Articular chondrocyte of knee joint (primary cell): Measurements from ENCODE around the gene IRGQ. TPM values are rescaled to one million over a fixed set of nuclear protein-coding genes. Genes with fewer than 3 reads are reported as not detected.

ENCODE experiments used
- total RNA-seq: library from RNA; depleted of rRNA; stranded (reverse); fragments of >200 nt; gene quantifications from 2 replicates; pipeline ENCODE4 v1.2.3, GENCODE V29; 2012

IRGQ gene, protein sequence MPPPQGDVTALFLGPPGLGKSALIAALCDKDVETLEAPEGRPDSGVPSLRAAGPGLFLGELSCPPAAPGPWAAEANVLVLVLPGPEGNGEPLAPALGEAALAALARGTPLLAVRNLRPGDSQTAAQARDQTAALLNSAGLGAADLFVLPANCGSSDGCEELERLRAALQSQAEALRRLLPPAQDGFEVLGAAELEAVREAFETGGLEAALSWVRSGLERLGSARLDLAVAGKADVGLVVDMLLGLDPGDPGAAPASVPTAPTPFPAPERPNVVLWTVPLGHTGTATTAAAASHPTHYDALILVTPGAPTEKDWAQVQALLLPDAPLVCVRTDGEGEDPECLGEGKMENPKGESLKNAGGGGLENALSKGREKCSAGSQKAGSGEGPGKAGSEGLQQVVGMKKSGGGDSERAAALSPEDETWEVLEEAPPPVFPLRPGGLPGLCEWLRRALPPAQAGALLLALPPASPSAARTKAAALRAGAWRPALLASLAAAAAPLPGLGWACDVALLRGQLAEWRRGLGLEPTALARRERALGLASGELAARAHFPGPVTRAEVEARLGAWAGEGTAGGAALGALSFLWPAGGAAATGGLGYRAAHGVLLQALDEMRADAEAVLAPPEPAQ
- total RNA-seq: 18.3 and 19.3 TPM in 2 replicates

DNA sequence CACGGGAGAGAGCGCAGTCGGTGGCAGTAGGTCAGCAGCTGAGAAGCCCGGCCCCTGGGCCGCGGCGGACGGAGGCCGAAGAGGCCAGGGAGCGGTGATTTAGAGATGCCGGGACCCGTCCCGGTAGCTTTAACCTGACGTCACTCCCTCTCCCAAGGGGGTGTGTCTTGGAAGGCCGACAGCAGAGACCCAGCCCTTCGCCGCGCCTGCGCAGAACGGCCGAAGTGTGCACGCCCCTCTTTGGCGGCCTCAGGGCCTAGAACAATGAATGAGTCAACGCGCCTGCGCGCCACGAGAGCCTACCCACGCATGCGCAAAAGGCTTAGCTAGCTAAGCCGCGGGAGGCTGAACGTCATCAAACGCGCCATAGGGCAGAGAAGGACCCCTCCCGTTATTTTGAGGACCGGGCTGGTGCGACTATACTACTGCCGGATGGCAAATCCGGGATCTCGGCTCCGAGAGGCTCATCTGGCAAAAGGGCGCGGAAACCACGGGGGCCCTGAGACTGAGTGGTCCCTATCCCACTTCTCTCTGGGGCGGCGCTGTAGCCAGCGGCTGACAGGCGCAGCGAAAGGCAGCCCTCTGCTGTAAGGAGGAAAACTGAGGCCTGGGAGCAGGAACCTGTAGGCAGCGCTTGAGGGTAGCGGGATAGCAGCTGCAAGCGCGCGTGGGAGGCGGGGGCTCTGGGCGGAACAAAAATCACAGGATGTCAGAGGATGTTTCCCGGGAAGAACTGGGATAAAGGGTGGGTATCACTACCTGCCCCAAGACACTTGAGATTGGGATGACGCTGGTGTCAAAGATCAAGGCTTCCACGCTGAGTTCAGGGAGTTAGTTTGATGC is at the start of gene IRGQ, which contains the start of gene ZNF576:
TSS of gene IRGQ (minus strand) at position 136 of the 843 bp plus-strand sequence. CDS start 796 bp downstream, outside the sequence.
TSS of gene ZNF576 (plus strand) at position 597 of the 843 bp plus-strand sequence. CDS start 514 bp downstream, outside the sequence.

DNA sequence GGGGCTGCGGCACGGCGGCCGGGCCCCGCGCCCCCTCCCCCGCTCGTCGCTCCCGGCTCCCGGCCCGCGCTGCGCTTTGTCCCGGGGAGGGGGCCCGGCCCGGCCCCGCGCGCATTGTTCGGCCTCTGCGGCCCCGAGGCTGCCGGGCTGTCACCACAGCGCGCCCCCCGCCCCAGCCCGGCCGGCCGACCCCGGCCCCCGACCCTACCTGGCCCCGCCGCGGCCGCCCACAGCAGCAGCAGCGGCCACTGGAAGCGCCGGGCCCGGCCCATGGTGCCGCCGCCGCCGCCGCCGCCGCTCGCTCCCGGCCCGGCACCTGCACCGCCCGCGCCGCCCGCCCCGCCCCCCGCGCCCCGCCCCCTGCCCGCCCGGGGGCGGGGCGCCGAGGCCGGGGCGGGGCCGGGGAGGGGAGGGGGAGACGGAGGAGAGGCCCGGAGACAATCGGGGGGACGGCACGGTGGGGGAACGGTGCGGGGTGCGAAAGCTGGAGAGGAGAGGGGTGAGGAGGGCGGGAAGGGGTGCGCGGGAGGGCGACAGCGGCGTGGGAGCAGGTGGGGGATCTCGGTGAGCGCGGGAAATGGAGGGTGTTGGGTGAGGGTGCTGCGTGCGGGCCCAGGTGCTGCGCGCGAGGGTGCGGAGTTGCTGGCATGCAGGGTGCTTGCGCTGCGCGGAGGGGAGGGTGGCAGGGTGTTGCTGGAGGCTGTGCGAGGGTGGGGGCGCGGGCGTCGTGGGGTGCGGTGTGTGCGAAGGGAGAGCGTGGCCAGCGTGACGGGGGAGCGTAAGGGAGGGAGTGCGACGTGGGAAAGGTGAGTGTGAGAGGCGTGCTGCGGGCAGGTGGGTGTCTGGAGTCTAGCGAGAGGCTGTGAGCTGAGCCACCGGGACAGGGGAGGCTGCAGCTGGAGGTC is 43.8 kb upstream of the IRGQ start, which contains the start of gene CADM4:
TSS of gene CADM4 (minus strand) at position 332 of the 905 bp plus-strand sequence. CDS start at position 272, 60 bp downstream.

DNA sequence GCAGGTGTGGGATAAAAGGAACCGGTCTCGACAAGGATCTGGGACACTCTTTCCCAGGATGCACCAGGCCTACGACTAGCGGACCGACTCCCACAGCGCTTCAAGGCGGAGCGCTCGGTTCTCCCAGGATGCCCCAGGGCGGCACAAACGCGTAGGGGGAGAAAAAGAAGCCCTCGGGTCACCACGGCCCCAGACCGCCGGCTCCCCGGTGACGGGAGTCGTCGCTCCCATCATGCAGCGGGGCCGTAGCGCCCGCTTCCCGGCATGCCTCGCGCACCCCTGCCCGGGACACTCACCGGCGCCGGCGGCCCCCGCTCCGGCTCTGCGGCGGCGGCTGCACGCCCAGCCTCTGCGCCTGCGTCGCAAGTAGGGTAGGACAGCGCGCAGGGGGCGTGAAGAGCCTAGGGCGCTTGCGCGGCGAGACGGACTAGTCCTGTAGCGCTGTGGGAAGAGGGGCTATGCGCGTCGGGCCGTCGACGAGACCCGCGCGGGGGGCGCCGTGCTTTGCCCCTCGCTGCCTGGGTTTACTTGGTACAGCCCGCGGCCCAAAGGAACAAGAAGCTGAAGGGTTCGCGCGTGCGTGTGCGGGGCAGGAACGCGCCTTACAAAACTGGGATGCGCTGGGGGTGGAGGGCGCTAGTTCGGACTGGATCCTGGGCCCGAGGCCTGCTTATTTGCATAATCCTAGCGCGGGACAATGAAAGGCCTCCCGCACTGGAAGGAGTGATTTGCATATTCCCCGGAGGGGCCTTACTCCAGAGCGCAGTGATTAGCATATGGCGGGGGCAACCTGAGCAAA is 23.5 kb upstream of the IRGQ start, which contains the start of gene ZNF428:
TSS of gene ZNF428 (minus strand) at position 368 of the 799 bp plus-strand sequence. CDS start 5,325 bp downstream, outside the sequence.

DNA sequence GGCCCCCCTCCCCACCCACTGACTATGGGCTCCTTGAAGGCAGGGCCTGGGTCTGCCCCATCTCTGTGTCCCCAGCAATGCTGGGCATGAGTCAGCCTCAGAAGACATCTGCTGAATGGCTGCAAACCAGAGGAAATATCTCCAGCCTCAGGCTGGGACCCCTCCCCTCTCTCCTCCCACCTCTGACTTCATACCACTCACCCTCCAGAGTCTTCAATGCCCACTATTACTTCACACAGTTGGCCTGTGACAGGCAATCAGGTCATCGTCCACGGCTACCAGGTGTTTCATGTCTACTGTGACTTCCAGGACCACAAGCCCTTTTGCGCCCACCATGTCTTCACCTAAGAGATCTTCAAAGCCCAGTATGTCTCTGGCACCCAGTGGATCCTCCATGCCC is 15.9 kb upstream of the IRGQ start, which contains the start of gene SRRM5:
TSS of gene SRRM5 (plus strand) at position 301 of the 400 bp plus-strand sequence. CDS start at position 335, 34 bp downstream.

DNA sequence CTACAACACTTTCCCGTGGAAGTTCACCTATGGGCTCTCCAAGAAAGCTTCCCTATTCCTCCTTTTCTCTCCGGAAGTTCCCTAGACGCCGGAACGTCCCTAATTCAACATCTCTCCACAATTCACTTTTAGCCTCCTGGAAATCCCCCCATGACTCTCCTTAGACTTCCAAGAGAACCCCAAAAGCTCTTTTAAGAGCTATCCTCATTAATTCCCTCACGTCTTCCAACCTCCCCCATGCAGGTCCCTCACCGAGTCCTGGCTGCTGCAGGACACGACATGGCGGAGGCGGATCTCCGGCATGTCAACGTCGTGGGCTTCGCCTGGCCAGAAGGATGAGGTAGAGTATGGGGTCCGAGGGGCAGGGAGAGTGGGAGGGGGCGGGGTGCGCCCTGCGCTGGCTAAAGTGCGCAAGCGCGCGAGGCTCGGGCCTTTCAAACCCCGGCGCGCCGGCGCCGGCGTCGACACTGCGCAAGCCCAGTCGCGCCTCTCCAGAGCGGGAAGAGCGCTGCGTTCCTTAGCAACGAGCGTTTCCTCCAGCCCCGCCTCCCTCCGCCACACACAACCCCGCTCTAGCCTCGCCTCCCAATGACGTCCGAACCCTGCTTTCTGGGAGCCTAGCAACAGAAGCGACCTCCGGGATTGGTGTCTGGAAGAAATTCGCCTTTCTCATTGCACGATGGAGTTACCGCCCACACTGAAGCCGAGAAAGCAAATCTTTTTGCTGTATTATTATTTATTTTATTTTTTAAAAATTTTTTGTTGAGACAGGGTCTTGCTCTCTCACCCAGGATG is 20.6 kb downstream of the IRGQ start, which contains the start of the genes PINLYP and XRCC1:
TSS of gene PINLYP (plus strand) at position 646 of the 795 bp plus-strand sequence. CDS start 1,391 bp downstream, outside the sequence.
TSS of gene XRCC1 (minus strand) at position 372 of the 795 bp plus-strand sequence. CDS start at position 303, 69 bp downstream.

Other genes with a start within 250 kb of the IRGQ start
- gene CD177, start 242.4 kb downstream of the IRGQ start, total RNA-seq: 0.11 TPM in 1 of 2 replicates, not detected in the other
- not detected in 2 replicates for gene TEX101, start 181.2 kb downstream of the IRGQ start, total RNA-seq
- gene LYPD3, start 130.5 kb downstream of the IRGQ start, total RNA-seq: 0.26 and 0.32 TPM in 2 replicates
- 7.1 and 8.3 TPM in 2 replicates for gene PHLDB3, start 91.4 kb downstream of the IRGQ start, total RNA-seq
- 41.0 TPM in 2 replicates for gene ETHE1, start 68.9 kb downstream of the IRGQ start, total RNA-seq
- gene ZNF575, start 62.9 kb downstream of the IRGQ start, total RNA-seq: 0.11 and 0.26 TPM in 2 replicates
- 13.7 and 18.6 TPM in 2 replicates for gene XRCC1, start 20.6 kb downstream of the IRGQ start, total RNA-seq
- gene PINLYP, start 20.3 kb downstream of the IRGQ start, total RNA-seq: 1.8 and 3.8 TPM in 2 replicates
- gene ZNF576, start 461 bp upstream of the IRGQ start, total RNA-seq: 7.1 and 9.1 TPM in 2 replicates
- not detected in 2 replicates for gene SRRM5, start 16.0 kb upstream of the IRGQ start, total RNA-seq
- gene ZNF428, start 23.5 kb upstream of the IRGQ start, total RNA-seq: 17.7 and 21.6 TPM in 2 replicates
- 0.26 and 0.43 TPM in 2 replicates for gene CADM4, start 43.7 kb upstream of the IRGQ start, total RNA-seq
- 36.2 and 38.2 TPM in 2 replicates for gene PLAUR, start 74.0 kb upstream of the IRGQ start, total RNA-seq
- gene IRGC, start 119.9 kb upstream of the IRGQ start, total RNA-seq: not detected in 2 replicates
- gene SMG9, start 158.8 kb upstream of the IRGQ start, total RNA-seq: 16.5 and 16.8 TPM in 2 replicates
- gene KCNN4, start 184.8 kb upstream of the IRGQ start, total RNA-seq: 3.9 and 6.1 TPM in 2 replicates
- gene LYPD5, start 206.3 kb upstream of the IRGQ start, total RNA-seq: 0.65 and 1.1 TPM in 2 replicates
- 19.1 and 20.4 TPM in 2 replicates for gene ZNF283, start 231.2 kb upstream of the IRGQ start, total RNA-seq